Hematopoietic multipotent progenitor cell treated with erythropoietin and hydrocortisone succinate and interleukin-3 and kit ligand, for 6 days (in vitro differentiated cells): ENCODE measurements around the gene BPIFB6.

ENCODE experiments used
- DNase-seq: peaks from one replicate; pipeline ENCODE4 v3.0.0-alpha.2; 2015

Gene BPIFB6

GRCh38 chr20:33016581-33017109, 14.8 kb upstream of the BPIFB6 start:
- no peak for DNase-seq

- no peak for DNase-seq
Measured at GRCh38 chr20:33017542-33017941, 13.9 kb upstream of the BPIFB6 start.

GRCh38 chr20:33018169-33018931, 13.1 kb upstream of the BPIFB6 start:
- DNase-seq, result no peak

- DNase-seq, result no peak
Measured at GRCh38 chr20:33019465-33020277, 11.8 kb upstream of the BPIFB6 start.

DNA sequence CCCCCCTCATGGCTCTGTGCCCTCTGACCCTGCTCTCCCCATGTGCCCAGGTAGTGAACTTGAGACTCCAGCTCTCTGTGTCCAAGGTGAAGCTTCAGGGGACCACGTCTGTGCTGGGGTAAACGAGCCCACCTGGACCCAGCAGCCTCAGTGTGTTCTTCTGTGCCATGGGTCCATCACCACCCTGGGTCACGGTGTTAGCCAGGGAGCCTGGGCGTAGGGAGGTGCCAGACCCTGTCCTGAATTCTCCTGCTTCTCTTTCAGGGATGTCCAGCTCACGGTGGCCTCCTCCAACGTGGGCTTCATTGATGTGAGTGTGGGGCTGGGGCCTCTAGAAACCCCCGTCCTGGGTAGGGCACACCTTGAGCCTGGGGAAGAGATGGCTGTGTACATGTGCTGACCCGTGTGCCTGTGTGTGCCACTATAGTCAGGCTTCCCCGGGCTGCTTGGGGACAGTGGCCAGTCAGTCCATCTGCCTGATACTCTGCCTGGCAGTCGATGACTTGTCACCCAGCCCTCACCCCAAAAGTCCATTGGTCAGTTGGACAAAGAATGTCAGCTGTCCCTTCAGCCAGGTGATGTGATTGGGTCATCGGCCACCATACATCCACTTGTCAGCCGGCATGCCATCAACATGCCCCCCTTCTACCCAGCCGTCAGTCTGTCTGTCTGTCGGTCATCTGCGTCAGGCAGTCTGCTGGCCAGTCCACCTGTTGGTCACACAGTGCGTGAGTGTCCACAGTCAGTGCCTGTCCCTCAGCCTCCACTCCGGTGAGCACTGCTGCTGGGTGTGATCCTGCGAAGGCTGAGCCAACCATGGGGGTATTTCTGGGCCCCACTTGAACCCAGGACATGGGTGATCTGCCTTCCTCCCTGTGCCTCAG, 10.9 kb upstream of the BPIFB6 start:
- no peak for DNase-seq

- DNase-seq, result no peak
Measured at GRCh38 chr20:33021879-33022278, 9.6 kb upstream of the BPIFB6 start.

DNA sequence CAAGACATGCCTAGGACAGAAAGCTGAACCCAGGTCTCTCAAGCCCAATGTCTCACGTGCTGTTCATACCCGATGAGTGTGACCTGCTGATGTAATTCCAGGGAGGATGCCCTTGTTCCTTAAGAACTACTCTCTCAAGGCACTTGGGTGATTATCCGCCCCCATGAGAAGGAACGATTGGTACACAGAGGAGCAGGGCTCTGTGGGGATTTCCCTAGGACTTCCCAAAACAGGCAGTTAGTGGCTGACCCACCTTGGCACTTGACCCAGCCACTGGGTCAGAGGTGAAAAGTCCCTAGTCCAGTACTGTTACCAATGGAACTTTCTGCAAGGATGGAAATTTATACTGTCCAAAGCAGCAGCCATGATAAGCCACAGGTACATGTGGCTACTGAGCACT, 9.2 kb upstream of the BPIFB6 start:
- no peak for DNase-seq

- DNase-seq, result no peak
Measured at GRCh38 chr20:33022694-33023438, 8.6 kb upstream of the BPIFB6 start.

DNA sequence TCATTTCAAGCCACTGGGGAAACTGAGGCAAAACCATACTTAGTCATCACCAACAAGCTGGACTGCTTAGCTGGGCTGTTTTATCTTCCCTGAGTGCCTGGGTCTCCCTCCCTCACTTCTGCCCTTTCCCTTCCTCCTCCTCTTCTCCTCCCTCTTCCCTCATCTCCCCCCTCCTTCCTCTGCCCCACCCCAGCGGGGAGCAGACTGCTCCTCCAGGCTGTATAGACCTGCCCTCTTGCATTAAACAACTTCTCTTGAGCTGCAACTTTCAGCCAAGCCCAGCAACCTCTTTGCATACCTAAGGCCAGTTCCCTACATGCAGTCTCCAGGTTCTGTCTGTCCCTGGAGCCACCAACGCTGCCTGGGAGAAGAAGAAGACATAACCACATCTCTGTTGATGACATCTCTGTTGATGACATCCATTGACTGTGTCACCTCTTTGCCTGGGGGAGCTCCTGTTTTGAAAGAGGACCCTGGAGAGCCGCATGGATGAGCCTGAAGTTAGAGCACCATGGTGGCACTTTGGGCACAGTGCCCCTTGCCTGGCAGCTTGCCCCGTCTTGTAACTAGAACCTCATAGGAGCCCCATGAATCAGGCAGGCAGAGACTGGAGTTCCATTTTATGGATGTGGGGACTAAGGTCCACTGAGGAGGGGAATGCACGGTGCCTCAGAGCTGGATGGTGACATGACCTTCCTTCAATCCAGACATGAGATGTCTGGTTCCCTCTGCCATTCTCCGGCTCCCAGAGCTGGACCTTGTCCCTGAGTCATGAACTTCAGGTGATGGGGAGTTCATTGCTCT, 7.8 kb upstream of the BPIFB6 start:
- DNase-seq, result no peak

GRCh38 chr20:33024243-33024560, 7.2 kb upstream of the BPIFB6 start:
- DNase-seq, result no peak

GRCh38 chr20:33024609-33025317, 6.7 kb upstream of the BPIFB6 start:
- no peak for DNase-seq

GRCh38 chr20:33025318-33025876, 6.1 kb upstream of the BPIFB6 start:
- DNase-seq, result no peak

- no peak for DNase-seq
Measured at GRCh38 chr20:33026072-33026778, 5.2 kb upstream of the BPIFB6 start.

GRCh38 chr20:33026779-33027759, 4.4 kb upstream of the BPIFB6 start:
- no peak for DNase-seq

GRCh38 chr20:33027769-33028751, 3.4 kb upstream of the BPIFB6 start:
- DNase-seq, result no peak

DNA sequence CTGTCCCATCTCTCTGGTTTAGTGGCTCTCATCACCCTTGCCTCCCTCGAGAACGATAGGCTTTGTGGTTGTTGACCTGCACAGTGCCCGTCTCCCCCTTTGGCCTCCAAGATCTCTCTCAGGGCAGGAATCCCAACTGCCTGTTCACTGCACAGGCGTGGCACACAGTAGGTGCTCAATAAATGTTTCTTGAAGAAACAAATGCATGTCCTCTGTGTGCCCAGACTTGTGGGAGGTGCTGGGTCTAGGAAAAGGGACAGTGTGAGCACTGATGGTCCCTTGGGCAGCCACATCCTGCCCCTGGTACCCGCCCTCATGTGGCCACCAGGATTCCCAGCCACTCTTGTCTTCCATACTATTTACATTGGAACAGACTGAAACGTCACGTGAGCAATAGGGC, 2.6 kb upstream of the BPIFB6 start:
- DNase-seq, result no peak

GRCh38 chr20:33030076-33030475, 1.4 kb upstream of the BPIFB6 start:
- DNase-seq, result no peak
